GM21360 (cell line): ENCODE data around the gene JAML.

Experiments used
- ATAC-seq: cut with Tn5 transposase; IDR thresholded peaks from one replicate; pipeline ENCODE4 v1.9.1; 2021; ENCODE audit warnings: mild to moderate bottlenecking, moderate library complexity; ENCODE audit not compliant: unreplicated experiment

The JAML gene

DNA sequence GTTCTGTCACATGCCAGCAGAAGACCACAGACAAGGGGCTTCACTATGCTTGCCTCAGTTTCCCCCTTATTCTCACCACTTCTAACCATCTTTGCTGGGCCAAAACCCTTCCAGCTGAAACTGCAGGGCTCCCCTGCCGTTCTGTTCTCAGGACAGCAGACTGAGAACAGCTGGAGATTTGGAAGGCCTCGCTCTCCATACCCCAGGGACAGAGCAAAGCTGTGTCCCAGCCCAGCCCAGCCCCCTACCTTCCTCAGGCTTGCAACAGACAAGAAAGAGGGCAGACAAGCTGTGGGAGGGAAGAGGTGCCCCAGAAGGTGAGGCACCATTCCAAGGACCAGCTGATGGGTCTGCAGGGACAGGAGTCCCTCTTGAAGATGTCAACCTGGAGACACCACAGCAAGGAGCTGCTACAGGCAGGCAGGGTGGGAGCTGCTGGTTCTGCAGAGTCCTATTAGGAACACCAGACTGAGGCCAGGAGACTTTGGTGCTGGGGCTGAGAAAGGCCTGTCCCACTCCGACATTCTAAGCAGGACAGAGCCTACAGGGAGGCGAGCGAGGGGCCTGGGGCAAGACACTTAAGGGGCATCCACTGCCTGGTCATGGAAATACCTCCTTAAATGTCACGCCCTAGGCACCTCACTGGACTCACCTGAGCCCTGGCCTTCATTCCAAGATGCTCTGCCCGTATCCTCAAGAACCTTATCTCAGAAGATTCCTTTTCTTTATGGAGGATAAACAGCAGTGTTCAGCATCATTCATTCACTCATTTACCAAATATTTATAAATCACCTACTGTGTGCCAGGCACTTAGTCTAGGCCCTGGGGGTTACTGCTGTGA, 55.3 kb downstream of the JAML start:
- no peak for ATAC-seq

GRCh38 chr11:118168751-118169150, 56.1 kb downstream of the JAML start:
- no peak for ATAC-seq

DNA sequence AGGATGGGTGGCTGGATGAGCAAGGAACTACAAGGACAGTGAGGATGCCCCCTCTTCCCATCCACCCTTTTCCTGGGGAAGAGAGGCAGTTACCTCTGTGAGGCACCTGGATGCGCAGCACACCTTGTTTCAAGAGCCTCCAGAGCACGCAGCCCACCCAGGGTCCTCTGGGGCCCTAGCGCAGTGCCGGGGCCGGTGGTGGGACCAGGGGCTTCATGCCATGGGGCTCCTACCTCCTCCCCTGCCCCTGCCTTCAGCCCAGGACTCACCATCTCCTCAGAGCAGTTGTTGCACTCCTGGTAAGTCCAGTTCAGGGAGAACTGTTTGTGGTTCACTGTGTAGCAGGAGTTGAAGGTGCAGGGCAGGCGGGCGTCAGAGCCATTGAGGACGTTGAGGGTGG, 56.5 kb downstream of the JAML start:
- no peak for ATAC-seq

DNA sequence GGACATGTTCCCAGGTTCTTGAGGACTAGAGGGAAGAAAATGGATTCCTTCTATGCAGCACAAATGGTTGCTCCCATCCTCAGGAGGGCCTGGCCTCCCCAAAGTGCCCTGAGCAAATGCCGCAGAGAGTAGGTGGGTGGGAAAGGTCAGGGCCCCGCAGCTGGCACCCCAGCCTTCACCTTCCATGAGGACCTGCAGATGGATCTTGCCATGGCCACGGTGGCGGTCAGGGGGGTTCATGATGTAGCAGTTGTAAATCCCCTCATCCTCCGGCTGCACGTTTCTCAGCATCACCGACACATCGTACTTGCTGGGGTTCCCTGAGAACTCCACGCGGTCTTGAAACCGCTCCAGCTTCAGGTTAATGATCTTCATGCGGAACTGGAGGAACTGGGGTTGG, 56.9 kb downstream of the JAML start:
- no peak for ATAC-seq

DNA sequence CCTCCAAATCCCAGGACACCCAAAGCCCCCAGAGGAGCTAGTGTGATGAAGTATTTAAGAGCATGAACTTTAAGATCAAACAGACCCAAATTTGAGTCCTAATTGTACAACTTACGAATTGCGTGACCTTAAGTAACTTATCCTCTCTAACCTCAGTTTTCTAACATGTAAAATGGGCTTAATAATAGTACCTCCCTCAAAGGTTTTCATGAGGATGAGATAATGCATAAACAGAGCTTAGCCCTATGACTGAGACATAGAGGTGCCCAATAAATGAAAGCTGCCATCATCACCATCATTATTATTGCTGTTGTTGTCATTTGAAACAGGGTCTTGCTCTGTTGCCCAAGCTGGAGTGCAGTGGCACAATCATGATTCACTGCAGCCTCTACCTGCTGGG, 57.6 kb downstream of the JAML start:
- no peak for ATAC-seq

DNA sequence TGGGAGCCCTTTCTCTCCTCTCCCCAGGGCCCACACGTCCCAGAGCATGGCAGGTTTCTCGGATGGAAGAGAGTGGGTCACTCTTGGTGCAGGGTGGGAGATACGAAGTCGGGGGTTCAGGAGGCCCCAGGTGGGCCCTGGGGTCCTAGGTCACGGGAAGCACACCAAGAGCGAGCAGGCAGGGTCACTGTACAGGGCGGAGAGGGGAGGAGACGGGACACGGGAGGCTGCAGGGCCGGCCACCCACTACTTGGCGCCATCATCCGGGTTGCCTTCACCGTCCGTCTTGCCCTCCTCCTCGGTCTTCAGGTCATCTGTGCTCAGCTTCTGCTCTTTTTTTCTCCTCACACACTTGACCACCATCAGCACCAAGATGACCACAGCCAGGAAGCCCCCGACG, 58.2 kb downstream of the JAML start:
- ATAC-seq: no peak

GRCh38 chr11:118164885-118165284, 59.9 kb downstream of the JAML start:
- ATAC-seq: no peak

- ATAC-seq: no peak
Observed at GRCh38 chr11:118163494-118163893, 61.3 kb downstream of the JAML start.

DNA sequence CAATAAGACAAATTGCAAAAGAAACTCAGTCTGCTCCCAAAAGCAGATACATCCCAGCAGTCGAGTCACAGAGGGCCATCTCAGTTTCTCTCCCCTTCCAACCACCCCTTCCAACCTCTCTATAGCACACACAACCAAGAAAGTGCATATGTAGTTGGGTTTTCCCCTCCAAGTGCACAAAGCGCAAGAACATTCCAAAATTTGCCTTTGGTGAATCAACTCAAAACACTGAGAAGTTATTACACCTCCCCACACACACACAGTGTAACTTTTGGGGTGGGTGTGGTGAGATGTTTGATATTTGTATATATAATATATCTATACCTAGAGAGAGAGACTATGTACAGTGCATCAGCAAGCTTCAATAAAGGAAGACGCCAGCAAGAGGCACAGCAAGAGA, 62.0 kb downstream of the JAML start:
- ATAC-seq: no peak

DNA sequence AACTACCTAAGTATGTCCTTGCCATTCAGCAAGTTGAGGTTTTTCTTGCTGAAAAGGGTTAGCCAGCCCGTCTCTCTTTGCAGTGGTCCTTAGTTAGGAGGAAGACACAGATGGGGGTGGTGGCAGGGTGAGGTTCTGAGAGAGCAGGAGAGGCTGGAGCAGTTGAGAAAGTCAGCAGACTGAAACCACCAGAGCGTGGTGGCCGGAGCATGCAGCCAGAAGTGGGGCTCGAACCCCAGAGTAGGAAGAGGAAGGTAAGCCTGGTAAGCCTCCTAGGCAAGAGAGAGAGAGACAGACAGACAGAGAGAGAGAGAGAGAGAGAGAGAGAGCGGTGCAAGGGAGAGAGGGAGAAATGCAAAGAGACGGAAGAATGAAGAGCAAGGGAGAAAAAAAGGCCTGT, 63.0 kb downstream of the JAML start:
- ATAC-seq: no peak

DNA sequence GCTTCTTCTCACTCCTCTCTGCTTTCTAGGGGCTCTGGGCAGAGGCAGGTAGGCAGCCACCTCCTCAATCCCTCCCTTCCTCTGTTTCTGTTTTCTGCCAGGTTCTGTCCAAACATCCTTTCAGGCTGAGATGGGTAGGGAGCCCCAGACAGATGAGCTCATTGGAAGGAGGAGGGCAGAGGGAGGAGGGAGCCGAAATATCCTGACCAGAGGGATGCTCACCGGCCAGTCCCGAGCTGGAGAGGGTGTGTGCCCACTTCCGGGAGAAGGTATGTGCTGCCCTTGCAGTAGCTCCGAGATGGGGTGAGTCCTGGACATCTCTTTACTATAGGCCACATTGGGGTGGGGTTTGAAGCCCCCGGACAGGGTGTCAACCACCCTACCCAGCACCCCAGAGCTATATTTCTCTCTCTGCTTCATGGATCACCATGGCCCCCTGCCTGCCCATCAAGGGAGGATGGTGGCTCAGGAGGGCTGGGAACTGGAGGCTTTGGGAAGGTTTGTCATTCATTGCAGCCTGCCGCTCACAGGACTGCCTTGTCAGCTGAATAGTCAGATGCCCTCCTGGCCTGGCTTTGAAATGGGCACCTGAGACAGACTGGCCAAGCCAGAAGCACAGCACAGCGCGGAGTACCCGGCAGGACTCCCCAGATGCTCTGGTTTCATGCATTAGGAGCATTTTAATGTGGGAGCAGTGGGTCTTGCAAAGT, 67.5 kb downstream of the JAML start:
- no peak for ATAC-seq

GRCh38 chr11:118156531-118157185, 68.2 kb downstream of the JAML start:
- ATAC-seq: no peak

GRCh38 chr11:118155776-118156530, 68.9 kb downstream of the JAML start:
- no peak for ATAC-seq

DNA sequence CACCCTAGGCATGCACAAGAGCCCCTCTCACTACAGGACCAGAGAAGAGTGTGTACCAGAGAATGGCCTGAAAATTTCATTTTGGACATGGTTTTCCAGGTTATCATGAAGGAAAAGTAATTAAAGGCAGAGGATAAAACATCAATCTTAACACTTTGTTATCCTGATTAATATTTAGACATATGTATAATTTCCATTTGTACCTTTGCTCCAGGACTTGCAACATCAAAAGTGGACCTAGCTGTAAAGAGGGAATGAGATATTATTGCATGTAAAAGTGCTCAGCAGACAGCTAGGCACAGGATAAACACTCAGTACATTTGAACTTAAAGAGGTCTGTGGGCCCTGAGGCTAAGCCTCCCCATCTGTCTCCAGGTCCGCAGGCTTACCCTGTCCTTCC, 70.2 kb downstream of the JAML start:
- ATAC-seq: no peak

- no peak for ATAC-seq
Observed at GRCh38 chr11:118153976-118154375, 70.8 kb downstream of the JAML start.

- no peak for ATAC-seq
Observed at GRCh38 chr11:118153516-118153915, 71.3 kb downstream of the JAML start.

GRCh38 chr11:118152552-118153471, 72.0 kb downstream of the JAML start, which contains the start of gene SCN4B:
Gene SCN4B (minus strand): TSS chr11:118152823. CDS start chr11:118152673, 150 bp downstream.
- ATAC-seq: no peak

- no peak for ATAC-seq
Observed at GRCh38 chr11:118152020-118152551, 72.7 kb downstream of the JAML start.

DNA sequence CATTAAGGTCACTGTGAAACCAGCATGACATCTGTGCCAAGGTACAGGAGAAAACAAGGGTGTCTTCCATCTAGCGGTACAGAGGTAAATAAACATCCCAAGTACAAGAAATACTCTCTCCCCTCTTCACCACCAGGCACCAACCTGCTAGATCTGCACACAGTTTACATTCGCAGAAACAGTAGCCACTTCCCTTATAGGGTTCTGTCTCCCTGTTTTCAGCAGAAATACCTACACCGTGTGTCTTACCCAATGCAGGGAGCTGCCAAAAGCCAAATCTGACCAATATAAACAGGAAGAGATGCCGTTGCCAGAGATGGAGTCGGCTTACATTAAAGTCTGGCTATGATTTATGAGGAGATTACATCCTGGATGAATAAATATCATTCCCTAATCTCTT, 73.4 kb downstream of the JAML start:
- ATAC-seq: no peak

- no peak for ATAC-seq
Observed at GRCh38 chr11:118149493-118149892, 75.3 kb downstream of the JAML start.
